Activated gamma-delta T cell treated with anti-CD3 and anti-CD28 coated beads, Interleukin-2, amount 50 U/mL, for 16 hours (primary cell): Measurements from ENCODE around the gene PITX1.
"Not testable (repeated sequence)": the region's sequence is repeated elsewhere in the genome, so short reads cannot be mapped to it uniquely, and the experiment has no call there.

Experiments used
- DNase-seq: peaks from one replicate; pipeline ENCODE4 v3.0.0-alpha.2; 2020; ENCODE audit warnings: low read depth

Gene PITX1

DNA sequence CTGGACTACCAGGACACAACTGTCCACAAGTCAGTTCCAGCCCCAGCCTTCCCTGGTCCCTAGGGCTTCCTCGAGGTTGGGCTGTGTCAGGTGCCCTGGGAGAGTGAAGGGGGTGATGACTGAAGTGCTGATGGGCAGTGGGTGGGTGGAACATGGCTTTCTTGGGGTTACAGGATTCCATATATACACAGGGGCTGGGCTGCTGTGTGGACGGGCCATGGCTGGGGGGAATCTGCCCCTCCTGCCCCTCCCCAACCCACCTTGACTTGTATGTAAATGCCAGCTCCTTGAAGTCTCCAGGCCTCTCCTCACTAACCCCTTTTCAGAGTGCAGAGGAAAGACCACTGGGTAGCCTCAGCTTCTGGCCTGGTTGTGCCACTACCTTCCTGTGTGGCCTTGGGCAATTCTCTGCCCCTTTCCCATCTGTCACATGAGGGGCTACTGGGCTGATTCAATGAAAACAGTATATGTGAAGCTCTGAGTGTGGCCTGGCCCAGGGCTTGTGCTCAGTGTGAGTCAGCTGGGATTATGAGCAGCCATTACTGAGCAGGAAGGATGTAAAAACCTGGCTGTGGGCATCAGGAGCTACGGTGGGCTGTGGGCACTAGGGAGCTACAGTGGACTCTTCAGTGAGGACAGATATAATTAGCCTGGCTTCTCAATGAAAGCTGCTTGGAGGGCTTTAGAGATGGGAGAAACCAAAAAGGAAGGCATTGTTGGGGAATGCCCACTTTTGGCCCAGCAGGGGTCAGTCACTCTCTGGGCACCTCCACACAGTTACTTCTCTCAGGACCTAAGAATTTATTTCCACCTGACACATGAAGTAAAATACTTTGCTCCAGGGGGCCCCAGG, 23.3 kb downstream of the PITX1 start:
- no peak for DNase-seq

DNA sequence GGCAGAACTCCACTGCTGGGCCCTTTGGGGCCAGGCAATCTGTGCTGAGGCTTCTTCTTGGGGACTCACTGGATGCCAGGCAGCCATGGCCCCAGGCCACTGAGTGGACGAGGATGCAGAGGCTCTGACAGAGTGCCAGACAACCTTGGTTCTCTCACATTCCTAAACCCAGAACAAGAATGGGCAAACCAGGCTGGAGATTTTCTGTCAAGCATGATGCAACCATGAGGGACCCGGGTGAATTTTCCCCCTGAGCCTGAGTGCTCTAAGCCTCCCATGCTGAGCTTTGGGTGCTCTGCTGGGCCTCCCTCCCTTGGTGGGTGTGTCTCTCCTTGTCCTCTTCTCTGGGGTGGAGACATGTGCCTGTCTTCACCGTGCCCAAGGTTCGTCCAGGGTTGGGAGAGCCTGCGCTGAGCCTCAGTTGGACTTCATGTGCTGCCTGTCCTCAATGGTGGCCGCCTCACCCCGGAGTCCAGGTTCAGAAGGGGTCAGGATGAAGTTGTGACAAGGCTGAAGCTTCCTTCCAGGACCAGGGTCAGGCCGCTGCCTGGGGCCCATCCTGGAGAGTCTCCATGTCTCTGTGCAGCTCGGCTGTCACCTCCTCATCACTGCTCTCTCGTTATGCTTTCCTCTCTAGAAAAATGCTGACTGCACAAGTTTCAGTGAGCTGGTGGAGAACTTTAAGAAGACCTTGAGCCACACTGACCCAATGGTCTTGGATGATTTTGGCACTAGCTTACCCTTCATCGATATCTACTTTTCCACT, 24.1 kb downstream of the PITX1 start:
- DNase-seq: no peak

DNA sequence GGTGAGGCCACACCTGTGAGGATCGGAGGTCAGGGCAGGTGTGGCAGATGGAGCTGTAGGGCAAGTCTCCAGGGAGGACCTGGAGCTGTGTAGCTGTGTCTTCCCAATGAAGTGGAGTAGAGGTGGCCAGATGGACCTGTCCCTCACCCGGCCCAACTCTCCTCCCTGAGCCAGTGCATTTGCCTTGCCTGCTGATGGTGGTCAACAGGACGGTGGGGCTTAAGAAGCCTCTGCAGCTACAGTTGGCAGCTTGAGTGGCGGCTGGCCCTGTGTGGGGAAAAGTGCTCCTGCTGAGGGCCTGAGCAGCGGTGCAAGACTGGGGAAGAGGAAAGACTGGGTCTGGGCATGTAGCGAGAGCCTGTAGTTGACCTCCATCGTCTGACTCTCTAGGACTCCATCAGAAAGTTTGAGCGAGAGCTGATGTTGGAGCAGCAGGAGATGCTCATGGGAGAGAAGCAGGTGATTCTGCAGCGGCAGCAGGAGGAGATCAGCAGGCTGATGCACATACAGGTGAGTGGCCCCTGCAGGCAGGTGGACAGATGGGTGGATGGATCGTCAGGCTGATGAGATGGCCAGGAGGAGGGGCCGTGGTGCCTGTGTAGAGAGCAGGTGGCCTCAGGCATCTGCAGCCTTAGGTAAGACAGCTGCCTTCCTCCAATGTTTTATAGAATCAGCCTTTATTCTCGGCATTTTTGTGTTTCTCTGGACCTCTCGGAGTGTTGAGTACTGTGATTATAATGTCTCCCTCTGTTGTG, 24.9 kb downstream of the PITX1 start:
- DNase-seq: no peak

DNA sequence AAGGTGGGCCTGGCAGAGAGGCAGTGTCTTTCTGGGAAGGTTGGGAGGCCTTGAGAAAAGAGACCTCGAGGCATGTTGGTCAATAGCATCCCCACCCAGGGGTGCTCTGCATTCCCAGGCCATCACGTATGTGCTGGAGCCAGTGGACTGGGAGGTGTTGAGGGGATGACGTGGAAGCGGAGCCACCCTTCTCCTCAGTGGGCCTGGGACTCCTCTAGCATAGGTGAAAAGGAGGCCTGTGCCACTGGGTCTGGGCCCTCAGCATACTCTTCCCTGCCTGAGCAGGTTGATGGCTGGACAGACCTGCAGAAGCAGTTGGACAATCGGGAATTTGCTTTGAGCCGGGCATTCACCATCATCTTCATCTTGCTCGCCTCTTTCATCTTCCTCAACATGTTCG, 25.5 kb downstream of the PITX1 start:
- DNase-seq: no peak

DNA sequence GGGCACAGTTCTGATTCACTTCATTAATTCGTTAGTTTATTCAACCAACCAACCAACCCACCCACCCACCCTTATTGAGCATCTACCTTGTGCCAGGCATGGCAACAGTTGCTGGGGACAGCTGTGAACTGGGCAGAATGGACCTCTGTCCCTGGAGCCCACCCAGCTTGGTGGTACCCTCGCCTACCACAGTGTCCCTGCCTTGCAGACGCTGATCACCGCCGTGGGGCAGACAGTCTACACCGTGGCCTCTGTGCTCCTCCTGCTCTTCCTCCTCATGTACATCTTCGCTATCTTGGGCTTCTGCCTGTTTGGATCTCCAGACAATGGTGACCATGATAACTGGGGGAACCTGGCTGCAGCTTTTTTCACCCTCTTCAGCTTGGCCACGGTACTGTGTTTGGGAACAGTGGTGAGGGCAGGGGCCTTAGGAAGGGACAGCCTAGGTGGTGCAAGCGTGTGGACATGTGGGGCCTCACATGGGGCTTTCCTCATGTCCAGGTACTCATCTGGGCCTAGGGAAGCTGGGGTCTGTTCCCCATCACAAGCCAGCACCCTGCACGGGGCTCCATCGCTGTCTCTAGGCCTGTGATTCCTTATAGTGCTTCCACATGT, 26.2 kb downstream of the PITX1 start:
- no peak for DNase-seq

DNA sequence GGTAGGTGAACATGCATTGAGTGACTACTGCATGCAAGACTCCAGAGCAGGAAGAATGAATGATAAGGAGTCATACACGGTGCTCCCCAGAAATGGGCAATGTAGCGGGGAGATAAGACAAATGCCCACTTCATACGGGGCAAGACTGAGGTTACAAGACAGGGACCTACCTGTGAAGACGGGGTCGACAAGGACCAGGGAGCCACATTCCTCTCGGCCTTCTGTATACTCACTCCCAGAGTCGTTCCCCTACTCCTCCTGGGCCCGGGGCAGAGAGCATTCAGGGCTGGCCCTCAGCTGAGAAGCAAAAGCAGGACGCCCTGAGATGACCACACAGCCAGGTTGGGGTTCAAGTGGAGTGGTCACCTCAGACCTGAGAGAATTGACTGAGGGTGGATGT, 26.7 kb downstream of the PITX1 start:
- DNase-seq: no peak

DNA sequence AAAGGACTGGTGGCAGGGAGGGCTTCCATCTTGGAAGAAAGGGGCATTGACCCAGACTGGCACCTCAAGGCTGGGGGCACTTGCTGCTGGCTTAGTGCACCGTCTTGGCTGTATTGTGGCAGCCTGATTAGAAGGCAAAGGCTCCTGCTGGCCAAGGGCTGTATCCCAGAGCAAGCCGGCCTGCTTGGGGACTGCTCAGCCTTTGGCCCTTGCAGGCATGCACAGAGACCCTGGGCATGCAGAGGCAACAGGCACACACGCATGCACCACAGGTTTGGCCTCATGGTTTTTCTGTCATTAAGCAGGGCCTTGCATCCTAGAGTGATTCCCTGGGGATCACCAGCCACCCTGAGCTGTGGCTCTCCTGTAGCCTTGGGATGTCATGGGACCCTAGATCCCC, 29.0 kb downstream of the PITX1 start:
- no peak for DNase-seq

DNA sequence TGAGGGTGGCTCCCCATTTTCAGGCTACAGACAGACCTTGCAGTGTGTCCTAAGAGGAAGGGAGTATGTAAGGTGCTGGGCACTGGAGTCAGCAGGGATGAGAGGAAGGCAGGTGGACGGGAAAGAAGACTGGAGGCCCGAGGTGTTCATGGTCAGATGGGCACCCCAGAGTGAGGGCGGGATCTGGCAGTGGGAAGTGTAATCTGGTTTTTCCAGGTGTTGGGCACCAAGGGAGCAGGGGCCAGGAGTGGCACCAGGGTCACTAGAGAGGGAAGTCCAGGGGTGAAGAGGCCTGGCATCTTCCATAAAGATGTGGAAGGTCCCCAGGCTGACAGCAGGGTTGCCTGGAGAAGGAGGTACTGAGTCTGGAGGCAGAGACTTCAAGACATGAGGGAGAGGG, 29.7 kb downstream of the PITX1 start:
- no peak for DNase-seq

DNA sequence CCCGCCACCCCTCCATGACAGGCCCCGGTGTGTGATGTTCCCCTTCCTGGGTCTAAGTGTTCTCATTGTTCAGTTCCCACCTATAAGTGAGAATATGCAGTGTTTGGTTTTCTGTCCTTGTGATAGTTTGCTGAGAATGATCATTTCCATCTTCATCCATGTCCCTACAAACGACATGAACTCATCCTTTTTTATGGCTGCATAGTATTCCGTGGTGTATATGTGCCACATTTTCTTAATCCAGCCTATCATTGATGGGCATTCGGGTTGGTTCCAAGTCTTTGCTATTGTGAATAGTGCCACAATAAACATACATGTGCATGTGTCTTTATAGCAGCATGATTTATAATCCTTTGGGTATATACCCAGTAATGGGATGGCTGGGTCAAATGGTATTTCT, 36.0 kb downstream of the PITX1 start:
- DNase-seq: not testable (repeated sequence)

DNA sequence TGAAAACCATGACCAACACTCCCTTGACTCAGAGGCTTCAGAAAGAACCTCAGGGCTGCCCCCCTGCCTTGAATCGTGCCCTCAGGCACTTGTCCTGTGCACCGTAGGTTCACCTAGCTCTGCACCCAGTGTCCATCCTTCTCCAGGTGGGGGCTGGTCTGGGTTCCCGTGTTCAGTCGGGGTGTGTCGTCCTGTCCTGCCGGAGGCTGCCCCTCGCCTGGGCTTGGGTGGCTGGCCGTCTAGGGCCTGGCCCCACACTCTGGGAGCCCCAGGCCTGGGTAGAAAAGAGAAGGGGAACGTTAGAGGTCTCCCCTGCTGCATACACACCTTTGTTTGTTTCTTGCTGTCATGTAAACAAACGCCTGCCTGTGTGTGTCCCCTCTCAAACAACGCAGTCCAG, 37.0 kb downstream of the PITX1 start:
- no peak for DNase-seq

DNA sequence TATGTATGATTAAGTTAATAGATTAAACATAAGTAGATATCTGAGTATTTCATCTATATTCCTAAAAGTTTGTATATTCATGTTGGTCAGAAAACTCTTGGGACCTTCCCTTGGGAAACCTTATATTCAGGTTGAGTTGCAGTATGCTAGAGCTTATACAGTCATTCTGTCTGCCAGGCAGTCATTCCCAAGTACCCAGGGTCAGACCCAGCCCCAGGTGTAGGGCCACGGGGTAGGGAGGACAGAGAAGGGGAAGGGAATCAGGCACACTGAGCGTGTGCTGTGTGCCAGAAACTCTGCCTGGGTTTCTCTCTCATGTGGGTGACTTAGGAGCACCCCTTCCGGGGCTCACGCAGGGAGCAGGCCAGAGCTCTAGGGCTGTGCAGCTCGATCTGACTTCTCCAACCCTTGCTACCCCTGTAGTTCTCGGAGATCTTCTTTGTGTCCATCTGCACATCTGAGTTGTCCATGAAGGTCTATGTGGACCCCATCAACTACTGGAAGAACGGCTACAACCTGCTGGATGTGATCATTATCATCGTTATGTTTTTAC, 38.1 kb downstream of the PITX1 start:
- no peak for DNase-seq

DNA sequence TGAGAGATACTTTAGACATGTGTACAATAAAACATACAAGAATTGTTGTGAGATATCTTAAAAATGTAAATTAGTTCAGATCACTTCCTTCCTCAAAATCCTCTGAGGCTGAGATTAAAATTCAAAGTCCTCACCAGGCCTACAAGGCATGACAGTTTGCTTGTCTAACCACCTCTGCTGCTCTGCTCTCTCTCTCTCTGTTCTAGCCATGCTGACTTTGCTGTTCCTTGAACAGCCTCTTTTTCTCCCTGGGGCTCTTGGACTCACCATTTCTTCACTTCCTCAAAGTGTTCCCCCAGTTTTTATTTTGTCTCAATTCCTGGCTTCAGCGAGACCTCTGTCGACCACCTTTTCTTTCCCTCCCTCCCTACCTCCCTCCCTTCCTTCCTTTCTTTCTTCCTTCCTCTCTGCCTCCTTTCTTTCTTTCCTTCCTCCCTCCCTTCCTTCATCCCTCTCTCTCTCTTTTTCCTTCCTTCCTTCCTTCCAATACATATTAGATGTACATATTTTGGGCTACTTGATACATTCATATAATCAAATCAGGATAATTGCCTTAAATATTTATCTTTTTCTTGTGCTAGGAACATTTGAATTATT, 39.4 kb downstream of the PITX1 start:
- no peak for DNase-seq

DNA sequence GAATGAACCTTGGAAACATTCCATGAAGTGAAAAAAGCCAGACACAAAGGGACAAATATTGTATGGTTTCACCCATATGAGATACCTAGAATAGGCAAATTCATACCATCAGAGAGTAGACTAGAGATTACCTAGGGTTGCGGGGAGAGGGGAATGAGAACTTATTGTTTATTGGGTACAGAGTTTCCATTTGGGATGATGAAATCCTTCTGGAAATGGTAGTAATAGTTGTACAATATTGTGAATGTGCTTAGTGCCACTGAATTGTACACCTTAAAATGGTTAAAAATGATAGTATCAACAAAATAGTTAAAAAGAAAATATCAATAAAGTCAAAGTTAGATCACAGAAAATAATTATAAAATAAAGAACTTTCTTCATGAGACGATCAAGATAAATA, 40.9 kb downstream of the PITX1 start:
- no peak for DNase-seq

DNA sequence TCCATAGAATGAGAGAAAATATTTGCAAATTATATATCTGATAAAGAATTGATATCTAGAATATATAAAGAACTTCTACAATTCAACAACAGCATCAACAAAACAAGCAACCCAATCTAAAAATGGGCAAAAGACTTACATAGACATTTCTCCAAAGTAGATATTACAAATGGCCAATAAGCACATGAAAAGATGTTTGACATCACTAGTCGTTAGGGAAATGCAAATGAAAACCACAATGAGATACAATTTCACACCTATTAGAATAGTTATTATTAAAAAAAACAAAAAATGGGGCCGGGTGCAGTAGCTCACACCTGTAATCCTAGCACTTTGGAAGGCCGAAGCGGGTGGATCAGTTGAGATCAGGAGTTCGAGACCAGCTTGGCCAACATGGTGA, 41.9 kb downstream of the PITX1 start:
- no peak for DNase-seq

DNA sequence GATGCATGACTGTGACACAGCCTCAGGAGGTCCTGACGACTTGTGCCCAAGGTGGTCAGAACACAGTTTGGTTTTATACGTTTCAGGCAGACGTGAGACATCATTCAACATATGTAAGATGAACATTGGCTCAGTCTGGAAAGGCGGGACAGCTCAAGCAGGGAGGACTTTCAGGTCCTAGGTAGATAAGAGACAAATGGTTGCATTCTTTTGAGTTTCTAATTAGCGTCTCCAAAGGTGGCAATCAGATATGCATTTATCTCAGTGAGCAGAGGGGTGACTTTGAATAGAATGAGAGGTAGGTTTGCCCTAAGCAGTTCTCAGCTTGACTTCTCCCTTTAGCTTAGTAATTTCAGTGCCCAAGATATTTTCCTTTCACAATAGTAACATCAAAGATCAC, 43.8 kb downstream of the PITX1 start:
- not testable (repeated sequence) for DNase-seq

DNA sequence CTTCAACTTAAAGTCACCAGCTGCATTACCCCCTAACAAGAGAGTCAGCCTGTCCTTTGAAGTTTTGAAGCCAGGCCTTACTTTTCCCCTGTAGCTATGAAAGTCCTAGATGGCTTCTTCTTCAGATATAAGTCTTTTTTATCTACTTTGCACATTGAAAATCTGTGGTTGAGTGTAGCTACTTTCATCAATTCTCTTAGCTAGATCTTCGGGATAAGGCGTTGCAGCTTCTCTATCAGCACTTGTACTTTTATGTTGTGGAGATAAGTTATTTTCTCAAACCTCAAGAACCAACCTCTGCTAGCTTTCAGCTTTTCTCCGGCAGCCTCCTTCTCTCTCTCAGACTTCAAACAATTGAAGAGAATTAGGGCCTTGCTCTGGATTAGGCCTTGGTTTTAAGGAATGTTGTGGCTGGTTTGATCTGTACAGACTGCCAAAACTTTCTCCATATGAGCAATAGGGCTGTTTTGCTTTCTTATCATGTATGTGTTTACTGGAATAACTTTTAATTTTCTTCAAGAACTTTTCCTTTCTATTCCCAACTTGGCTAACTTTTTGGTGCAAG, 44.7 kb downstream of the PITX1 start:
- no peak for DNase-seq

DNA sequence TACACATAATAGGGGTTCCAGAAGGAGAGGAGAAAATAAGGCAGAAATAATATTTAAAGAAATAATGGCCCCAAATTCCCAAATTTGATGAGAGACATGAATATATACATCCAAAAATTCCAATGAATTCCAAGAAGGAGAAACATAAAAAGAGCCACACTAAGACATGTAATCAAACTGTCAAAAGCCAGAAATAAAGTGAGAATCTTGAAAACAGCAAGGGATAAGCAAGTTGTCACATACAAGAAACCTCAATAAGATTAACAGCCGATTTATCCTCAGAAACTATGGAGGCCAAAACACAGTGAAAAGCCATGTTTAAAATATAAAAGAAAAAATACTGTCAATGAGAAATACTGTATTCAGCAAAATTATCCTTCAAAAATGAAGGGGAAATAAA, 51.8 kb downstream of the PITX1 start:
- no peak for DNase-seq

DNA sequence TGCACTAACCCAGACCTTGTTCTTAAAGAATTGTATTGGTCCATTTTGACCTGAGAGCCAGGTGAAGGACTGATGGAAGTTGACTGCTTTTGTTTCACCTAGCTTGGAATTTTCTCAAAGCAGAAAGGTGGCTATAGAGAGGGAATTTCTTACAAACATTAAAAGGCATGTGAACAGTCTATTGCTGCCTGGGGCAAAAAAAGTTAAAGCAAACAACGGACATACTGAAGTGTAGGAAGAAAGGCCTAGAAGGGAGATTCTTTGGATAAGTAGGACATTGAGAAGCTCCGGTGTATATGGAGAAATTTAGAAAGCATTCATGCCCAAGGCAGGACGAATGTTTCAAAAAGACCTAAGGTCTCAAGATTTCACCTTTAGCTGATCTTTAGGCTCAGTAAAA, 54.6 kb downstream of the PITX1 start:
- DNase-seq: no peak
